Stomach (tissue), 4 donors: ENCODE data around the gene EIF4G3.

Source experiments
- EP300 ChIP-seq: sonication (generic); formaldehyde crosslinking; IDR thresholded peaks from one replicate; pipeline ENCODE4 v1.6.1; 2017; ENCODE audit warnings: antibody characterized with exemption
- POLR2A ChIP-seq, 4 donors: fragments of 450-650 bp; IDR thresholded peaks; one replicate each; pipeline ENCODE4 v1.6.1; 2016; ENCODE audit warnings: antibody characterized with exemption in 4 of 4, control low read depth in 2 of 4, mild to moderate bottlenecking in 1 of 4, moderate library complexity in 1 of 4
- TF ChIP-seq, protein P1 (sequence below), 7 experiments: fragments of 450-650 bp in 4 of 7; fragments of 200-600 bp in 3 of 7; sonication (generic) in 3 of 7; IDR thresholded peaks; one replicate each; pipeline ENCODE4 v1.5.1; 2016 to 2019; ENCODE audit warnings: antibody characterized with exemption in 7 of 7, control low read depth in 2 of 7, mild to moderate bottlenecking in 1 of 7

- TF ChIP-seq, protein P1, sequence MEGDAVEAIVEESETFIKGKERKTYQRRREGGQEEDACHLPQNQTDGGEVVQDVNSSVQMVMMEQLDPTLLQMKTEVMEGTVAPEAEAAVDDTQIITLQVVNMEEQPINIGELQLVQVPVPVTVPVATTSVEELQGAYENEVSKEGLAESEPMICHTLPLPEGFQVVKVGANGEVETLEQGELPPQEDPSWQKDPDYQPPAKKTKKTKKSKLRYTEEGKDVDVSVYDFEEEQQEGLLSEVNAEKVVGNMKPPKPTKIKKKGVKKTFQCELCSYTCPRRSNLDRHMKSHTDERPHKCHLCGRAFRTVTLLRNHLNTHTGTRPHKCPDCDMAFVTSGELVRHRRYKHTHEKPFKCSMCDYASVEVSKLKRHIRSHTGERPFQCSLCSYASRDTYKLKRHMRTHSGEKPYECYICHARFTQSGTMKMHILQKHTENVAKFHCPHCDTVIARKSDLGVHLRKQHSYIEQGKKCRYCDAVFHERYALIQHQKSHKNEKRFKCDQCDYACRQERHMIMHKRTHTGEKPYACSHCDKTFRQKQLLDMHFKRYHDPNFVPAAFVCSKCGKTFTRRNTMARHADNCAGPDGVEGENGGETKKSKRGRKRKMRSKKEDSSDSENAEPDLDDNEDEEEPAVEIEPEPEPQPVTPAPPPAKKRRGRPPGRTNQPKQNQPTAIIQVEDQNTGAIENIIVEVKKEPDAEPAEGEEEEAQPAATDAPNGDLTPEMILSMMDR (IDR thresholded peaks at IDR 0.05): peak in 1 of 7 experiments; percentile 12
- TF ChIP-seq EP300: no peak
- no peak for TF ChIP-seq POLR2A (IDR thresholded peaks at IDR 0.05)
These were observed 41.3 kb upstream of the EIF4G3 start for GRCh38 chr1:21217812-21218596.
